NB4 (cell line): ENCODE measurements around the gene XRCC1.

Experiments used
- DNase-seq: peaks from one replicate; pipeline ENCODE4 v3.0.0; 2010; ENCODE audit warnings: low read depth
- H3K4me3 ChIP-seq: one replicate; pipeline ENCODE4 v1.5.1; 2011; ENCODE audit warnings: mild to moderate bottlenecking, low read depth, low read length, moderate library complexity
- CTCF ChIP-seq: IDR thresholded peaks from one replicate; pipeline ENCODE4 v1.5.1; 2012; ENCODE audit warnings: low read depth, low read length
- MYC ChIP-seq: IDR thresholded peaks from 2 replicates; pipeline ENCODE4 v1.6.1; 2011; ENCODE audit warnings: low read depth, low read length
- POLR2A ChIP-seq: IDR thresholded peaks from 2 replicates; pipeline ENCODE4 v1.6.1; 2011; ENCODE audit warnings: mild to moderate bottlenecking; ENCODE audit not compliant: insufficient read length; ENCODE audit errors: extremely low read depth
- TF ChIP-seq, protein P1 (sequence below): IDR thresholded peaks from 2 replicates; pipeline ENCODE4 v1.6.1; 2011; ENCODE audit warnings: low read depth, low read length

Gene XRCC1

GRCh38 chr19:43584484-43584883 lies 9.2 kb upstream of the XRCC1 start:
- TF ChIP-seq MYC = no peak
- TF ChIP-seq, protein P1, sequence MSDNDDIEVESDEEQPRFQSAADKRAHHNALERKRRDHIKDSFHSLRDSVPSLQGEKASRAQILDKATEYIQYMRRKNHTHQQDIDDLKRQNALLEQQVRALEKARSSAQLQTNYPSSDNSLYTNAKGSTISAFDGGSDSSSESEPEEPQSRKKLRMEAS = no peak
- TF ChIP-seq CTCF = no peak
- TF ChIP-seq POLR2A = no peak
- DNase-seq = no peak

GRCh38 chr19:43582495-43582894 lies 7.2 kb upstream of the XRCC1 start:
- no peak overlapping the region for H3K4me3 ChIP-seq
- DNase-seq = no peak
- no peak for TF ChIP-seq POLR2A
- no peak for TF ChIP-seq MYC
- no peak for TF ChIP-seq CTCF
- TF ChIP-seq, protein P1 = no peak

More at GRCh38 chr19:43584484-43584883, 9.2 kb upstream of the XRCC1 start:
- no peak overlapping the region for H3K4me3 ChIP-seq

DNA sequence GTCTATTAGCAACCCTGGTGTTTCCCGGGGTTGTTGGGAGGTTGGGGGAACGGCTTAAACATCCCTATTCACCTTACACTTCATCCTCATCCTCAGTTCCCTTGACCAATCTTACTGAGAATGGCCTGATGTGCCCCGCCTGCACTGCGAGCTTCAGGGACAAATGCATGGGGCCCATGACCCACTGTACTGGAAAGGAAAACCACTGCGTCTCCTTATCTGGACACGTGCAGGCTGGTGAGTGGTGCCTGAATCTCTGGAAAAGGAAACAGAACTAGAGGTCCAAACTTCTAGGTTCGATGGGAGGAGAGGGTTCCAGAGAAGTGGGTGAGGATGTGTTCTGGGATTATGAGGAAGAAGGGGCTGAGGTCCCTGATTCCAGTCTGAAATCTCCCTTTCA lies 6.1 kb upstream of the XRCC1 start:
- DNase-seq = no peak
- TF ChIP-seq, protein P1 = no peak
- TF ChIP-seq MYC (no peak), POLR2A (no peak), CTCF (no peak)
- H3K4me3 ChIP-seq = no peak overlapping the region

- no peak overlapping the region for H3K4me3 ChIP-seq
- no peak for DNase-seq
- TF ChIP-seq MYC (no peak), CTCF (no peak), POLR2A (no peak)
- TF ChIP-seq, protein P1 = no peak
Measured at GRCh38 chr19:43578787-43579186, 3.5 kb upstream of the XRCC1 start.

DNA sequence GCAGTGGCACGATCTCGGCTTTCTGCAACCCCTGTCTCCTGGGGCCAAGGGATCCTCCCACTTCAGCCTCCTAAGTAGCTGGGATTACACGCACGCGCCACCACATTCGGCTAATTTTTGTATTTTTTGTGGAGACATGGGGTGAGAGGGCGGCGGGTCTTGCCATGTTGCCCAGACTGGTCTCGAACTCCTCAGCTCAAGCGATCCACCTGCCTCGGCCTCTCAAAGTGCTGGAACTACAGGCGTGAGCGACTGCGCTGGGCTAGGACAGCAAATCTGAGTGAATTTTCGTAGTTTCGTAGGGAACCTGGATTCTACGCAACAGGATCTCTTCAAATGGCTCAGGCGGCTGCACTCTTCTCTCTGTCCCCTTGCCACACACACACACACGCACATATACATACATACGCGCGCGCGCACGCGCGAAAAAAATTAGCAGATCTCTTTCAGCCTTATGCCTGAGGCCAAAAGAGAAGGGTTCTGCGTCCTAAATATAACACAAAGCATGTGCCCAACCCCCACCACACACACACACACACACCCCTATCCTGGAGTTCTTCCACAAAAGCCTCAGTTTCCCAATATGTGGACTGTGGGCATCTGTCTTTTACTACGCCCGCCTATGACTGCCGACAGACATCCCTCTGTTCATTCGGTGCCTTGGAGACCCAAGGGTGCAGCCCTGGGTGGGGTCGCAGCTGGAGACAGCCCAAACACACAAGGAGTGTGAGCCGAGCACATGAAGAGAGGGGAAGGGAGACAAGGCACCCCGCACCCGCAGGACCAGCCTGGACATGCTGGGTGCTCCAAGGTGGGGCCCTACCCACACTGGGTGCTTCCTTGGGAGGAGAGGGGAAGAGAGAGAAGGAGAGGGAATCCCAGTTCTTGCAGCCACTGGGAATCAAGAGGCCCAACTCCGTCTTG lies 890 bp upstream of the XRCC1 start:
- DNase-seq = no peak
- H3K4me3 ChIP-seq = peak overlapping the region; percentile 37
- TF ChIP-seq MYC (no peak), POLR2A (no peak), CTCF (no peak)
- TF ChIP-seq, protein P1 = no peak
